Measurements from ENCODE around the gene ECI2. TPM values are rescaled to one million over a fixed set of nuclear protein-coding genes. Genes with fewer than 3 reads are reported as not detected.

Gene ECI2
- total and polyA plus RNA-seq, 10 of the 15 experiments (the other 5 are each of a cell fraction or from before 2014, with no cell fraction given): 38.7 to 129 (median 60.1) TPM

DNA sequence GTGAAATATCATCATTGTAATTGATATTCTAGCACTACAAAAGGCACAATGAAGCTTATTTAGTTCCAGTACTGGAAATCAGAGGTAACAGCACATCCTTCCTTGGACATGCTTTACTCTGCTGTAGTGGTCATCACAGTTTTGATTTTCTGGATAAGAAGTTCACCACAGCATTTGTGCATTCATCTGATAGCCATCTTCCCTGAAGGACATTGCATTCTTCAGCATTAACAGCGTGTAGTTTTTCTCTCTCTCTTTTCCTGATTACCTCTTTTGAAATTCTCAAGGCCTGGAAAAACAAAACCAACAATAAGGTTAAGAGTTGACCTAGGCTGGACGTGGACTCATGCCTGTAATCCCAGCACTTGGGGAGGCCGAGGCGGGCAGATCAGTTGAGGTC, 19.6 kb downstream of the ECI2 start:
- Histone ChIP-seq H3K27me3 (replicated peaks in 1 of 2; ENCODE audit: control insufficient read depth in 2 of 2, insufficient read depth in 2 of 2, low read length in 1 of 2) (no peaks in the 10 kb centered on the region), H4K20me1 (ENCODE audit: control insufficient read depth, insufficient read depth) (no peaks in the 10 kb centered on the region), H3K4me2 (ENCODE audit: control insufficient read depth, insufficient read depth) (no peak overlapping the region), H3K4me3 (no peak overlapping the region), H2AFZ (ENCODE audit: control insufficient read depth, low read depth, low read length) (no peak overlapping the region), H3K9me3 (replicated peaks; ENCODE audit: control insufficient read depth, insufficient read depth, low read length) (no peaks in the 10 kb centered on the region), H3K27ac (ENCODE audit: control insufficient read depth, insufficient read depth) (no peak overlapping the region), H3K4me1 (ENCODE audit: control insufficient read depth, insufficient read depth, low read length) (no peaks in the 10 kb centered on the region), H3K79me2 (ENCODE audit: control insufficient read depth, insufficient read depth, low read length) (no peaks in the 10 kb centered on the region), H3K36me3 (ENCODE audit: control insufficient read depth in 2 of 2, insufficient read depth in 2 of 2, low read length in 1 of 2) (peaks cover 0 to 8% of the 10 kb centered on the region in 2 experiments; a peak in 2 of 4 replicates), H3K9ac (ENCODE audit: control insufficient read depth, insufficient read depth, low read length) (no peak overlapping the region)
- ChIA-PET CTCF (interaction anchor here (0.6 to 1.1 kb wide), 2 partner anchors 38 to 167 kb away, joined by 3 to 4 read pairs; no protein-coding TSS in a partner anchor), SMC1A (ENCODE audit: uncharacterized antibody, unreplicated experiment) (no interaction called here), POLR2A (interaction anchor here (1.3 kb wide), 1 partner anchor 12 kb away, joined by 5 read pairs; no protein-coding TSS in a partner anchor), RAD21 (ENCODE audit: unreplicated experiment) (no interaction called here)
- DNase-seq (ENCODE audit: low read depth, low spot score) (no peak), ATAC-seq (no peak), FAIRE-seq (no peak)
- no peak for TF ChIP-seq TBL1XR1 (IDR thresholded peaks at IDR 0.05; ENCODE audit: low read depth, low read length)
- no peak for TF ChIP-seq ZZZ3 (IDR thresholded peaks at IDR 0.05; ENCODE audit: control insufficient read depth, insufficient read length, low read depth)
- TF ChIP-seq ESRRA (IDR thresholded peaks at IDR 0.05; ENCODE audit: low read length): no peak
- BruUV-seq (replicated peaks): no TSS peak
- intact Hi-C loops (cut with micrococcal nuclease; ENCODE audit: unreplicated experiment) (no loop called here), in situ Hi-C loops (cut with MboI) (no loop called here)
- WGBS (ENCODE audit: insufficient coverage, insufficient replicate concordance, low lambda C conversion rate, missing lambda C conversion rate): 82% methylated on average over 4 of the region's 4 CpGs

DNA sequence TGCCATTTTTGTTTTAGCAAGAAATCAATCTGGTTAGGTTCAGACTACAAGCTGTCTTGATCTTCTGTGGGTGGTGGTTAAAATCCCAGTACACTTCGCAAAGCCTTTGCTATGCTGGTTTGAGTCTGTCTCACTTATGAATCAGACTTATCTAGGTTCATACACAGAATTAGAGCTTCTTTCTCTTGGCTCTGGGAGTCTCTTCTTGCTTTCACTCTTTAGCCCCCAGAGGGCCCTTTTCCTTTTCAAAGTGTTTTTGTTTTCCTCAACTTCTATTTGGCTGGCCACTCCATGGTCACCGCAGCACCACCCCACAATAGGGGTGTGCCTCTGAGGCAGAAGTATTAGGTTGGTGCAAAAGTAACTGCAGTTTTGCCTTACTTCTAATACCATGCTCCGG, 21.3 kb downstream of the ECI2 start:
- ATAC-seq (no peak), DNase-seq (ENCODE audit: low read depth, low spot score) (no peak), FAIRE-seq (no peak)
- peaks cover 0 to 8% of the 10 kb centered on the region in 2 experiments; a peak in 2 of 4 replicates for H3K36me3 ChIP-seq (ENCODE audit: control insufficient read depth in 2 of 2, insufficient read depth in 2 of 2, low read length in 1 of 2)
- ChIA-PET RAD21 (ENCODE audit: unreplicated experiment) (no interaction called here), POLR2A (no interaction called here), SMC1A (ENCODE audit: uncharacterized antibody, unreplicated experiment) (interaction anchor here (1.2 kb wide), 1 partner anchor 13 kb away, joined by 3 read pairs; no protein-coding TSS in a partner anchor), CTCF (no interaction called here)
- H3K79me2 ChIP-seq (ENCODE audit: control insufficient read depth, insufficient read depth, low read length): no peaks in the 10 kb centered on the region
- intact Hi-C loops (cut with micrococcal nuclease; ENCODE audit: unreplicated experiment) (no loop called here), in situ Hi-C loops (cut with MboI) (no loop called here)
- no peaks in the 10 kb centered on the region for H3K9me3 ChIP-seq (replicated peaks; ENCODE audit: control insufficient read depth, insufficient read depth, low read length)
- H3K27ac ChIP-seq (ENCODE audit: control insufficient read depth, insufficient read depth): no peak overlapping the region
- no peaks in the 10 kb centered on the region for H3K27me3 ChIP-seq (replicated peaks in 1 of 2; ENCODE audit: control insufficient read depth in 2 of 2, insufficient read depth in 2 of 2, low read length in 1 of 2)
- H2AFZ ChIP-seq (ENCODE audit: control insufficient read depth, low read depth, low read length): no peak overlapping the region
- 100% methylated on average over 3 of the region's 3 CpGs for WGBS (ENCODE audit: insufficient coverage, insufficient replicate concordance, low lambda C conversion rate, missing lambda C conversion rate)
- no peak overlapping the region for H3K4me3 ChIP-seq
- BruUV-seq (replicated peaks): no TSS peak
- no peak overlapping the region for H3K4me2 ChIP-seq (ENCODE audit: control insufficient read depth, insufficient read depth)
- no peaks in the 10 kb centered on the region for H3K4me1 ChIP-seq (ENCODE audit: control insufficient read depth, insufficient read depth, low read length)
- H3K9ac ChIP-seq (ENCODE audit: control insufficient read depth, insufficient read depth, low read length): no peak overlapping the region
- no peaks in the 10 kb centered on the region for H4K20me1 ChIP-seq (ENCODE audit: control insufficient read depth, insufficient read depth)
- TF ChIP-seq ASH2L (IDR thresholded peaks at IDR 0.05; ENCODE audit: borderline replicate concordance, low read depth) (no peak), POLR2AphosphoS2 (IDR thresholded peaks at IDR 0.05; ENCODE audit: low read depth, low read length) (no peak), IRF5 (IDR thresholded peaks at IDR 0.05; ENCODE audit: borderline replicate concordance) (no peak), IRF3 (IDR thresholded peaks at IDR 0.05) (no peak), IRF4 (IDR thresholded peaks at IDR 0.05; ENCODE audit: low read depth, low read length) (no peak), BHLHE40 (IDR thresholded peaks at IDR 0.05; ENCODE audit: borderline replicate concordance in 1 of 2, low read depth in 2 of 2, low read length in 1 of 2) (no peak), CBX5 (IDR thresholded peaks at IDR 0.05; ENCODE audit: low read depth) (no peak), NFYA (IDR thresholded peaks at IDR 0.05; ENCODE audit: borderline replicate concordance, low read depth, low read length) (no peak), JUND (IDR thresholded peaks at IDR 0.05; ENCODE audit: low read depth, low read length) (no peak), E2F4 (IDR thresholded peaks at IDR 0.05; ENCODE audit: low read depth, low read length) (no peak)
- TF ChIP-seq, protein P1, sequence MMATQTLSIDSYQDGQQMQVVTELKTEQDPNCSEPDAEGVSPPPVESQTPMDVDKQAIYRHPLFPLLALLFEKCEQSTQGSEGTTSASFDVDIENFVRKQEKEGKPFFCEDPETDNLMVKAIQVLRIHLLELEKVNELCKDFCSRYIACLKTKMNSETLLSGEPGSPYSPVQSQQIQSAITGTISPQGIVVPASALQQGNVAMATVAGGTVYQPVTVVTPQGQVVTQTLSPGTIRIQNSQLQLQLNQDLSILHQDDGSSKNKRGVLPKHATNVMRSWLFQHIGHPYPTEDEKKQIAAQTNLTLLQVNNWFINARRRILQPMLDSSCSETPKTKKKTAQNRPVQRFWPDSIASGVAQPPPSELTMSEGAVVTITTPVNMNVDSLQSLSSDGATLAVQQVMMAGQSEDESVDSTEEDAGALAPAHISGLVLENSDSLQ (IDR thresholded peaks at IDR 0.05): no peak
